Left forelimb (tissue), 1 donor: Measurements from ENCODE around the gene COX5A.
A peak's percentile ranks its signal among the peaks of the same experiment; 100 is the strongest.
"Not testable (repeated sequence)": the region's sequence is repeated elsewhere in the genome, so short reads cannot be mapped to it uniquely, and the experiment has no call there.

Experiments
- DNase-seq: peaks from one replicate; pipeline ENCODE4 v3.0.0-alpha.2; 2018; ENCODE audit warnings: low spot score

COX5A gene

DNA sequence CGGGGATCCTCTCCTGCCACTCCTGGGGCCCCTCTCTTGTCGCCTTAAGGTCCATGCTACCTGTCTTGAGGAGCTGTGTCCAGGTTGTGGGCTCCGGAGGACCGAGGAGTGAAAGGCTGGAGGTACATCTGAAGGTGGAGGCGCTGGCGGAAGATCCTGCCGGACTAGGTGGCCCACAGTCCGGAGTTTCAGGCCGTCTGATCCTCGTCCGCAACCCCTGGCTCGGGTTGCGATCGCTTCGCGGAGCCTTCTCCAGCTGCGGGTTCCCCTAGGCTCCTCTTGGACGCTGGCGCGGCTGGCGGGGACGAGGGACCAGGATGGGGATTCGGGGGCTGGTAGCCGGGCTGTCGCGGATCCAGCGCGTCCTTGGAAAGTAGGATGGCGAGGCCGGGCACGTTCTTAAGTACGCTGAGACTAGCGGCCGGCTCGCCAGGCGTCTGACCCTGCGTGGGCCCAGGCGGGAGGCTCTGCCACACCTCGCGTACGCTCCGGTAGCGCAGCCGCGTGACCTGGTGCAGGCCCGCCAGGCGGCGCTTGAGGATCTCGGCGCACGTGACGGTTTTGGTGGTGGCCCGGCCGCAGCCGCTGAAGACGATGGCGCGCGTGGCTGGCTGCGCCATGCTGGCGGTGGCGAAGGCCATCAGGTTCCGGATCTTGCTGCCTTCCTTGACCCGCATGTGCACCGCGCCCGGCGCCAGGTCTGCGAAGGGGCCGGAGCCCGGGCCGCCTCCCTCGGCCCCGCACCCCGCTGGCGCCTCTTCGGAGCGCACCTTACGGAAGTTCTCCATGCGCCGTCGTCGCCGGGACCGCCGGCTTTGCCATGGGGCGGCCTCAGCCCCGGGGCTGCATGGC lies 18.1 kb upstream of the COX5A start:
- peak; percentile 79 for DNase-seq

DNA sequence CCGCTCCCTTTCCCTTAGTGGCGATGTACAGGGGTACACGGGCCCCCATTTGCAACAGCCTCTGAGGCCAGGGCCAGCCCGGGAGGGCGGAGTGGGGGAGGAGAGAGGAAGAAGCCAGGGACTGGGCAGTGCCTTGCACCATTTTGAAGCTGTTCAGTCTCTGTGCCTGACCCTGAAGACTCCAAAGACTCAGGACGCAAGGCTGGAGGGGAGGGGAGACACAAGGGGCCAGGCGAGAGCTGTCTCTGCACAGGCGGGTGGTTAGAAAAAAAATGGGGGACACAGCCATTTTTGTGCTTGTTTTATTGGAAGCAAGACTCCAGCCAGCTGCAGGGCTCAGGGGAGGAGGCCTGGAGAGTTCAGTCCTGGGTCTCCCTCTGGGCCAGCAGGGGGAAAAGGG lies 17.1 kb upstream of the COX5A start:
- no peak for DNase-seq

DNA sequence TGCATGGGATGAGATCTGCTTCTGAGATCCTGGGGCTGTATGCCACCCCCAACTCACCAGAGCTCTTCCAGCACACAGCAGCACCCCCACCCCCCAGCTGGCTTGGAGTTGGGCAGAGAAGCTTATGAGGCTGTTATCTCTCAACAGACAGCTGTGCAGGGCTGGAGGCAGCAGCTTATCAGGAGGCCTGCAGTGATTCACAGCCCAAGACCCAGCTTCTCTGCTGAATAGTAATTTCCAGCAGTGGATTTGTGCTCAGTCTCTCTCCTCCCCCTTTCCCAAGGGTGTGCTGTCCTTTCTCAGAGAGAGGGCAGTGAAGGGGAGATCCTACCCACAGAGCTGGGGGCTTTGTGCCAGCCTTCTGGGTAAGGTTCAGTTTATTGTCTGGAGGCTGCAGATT lies 16.6 kb upstream of the COX5A start:
- no peak for DNase-seq

DNA sequence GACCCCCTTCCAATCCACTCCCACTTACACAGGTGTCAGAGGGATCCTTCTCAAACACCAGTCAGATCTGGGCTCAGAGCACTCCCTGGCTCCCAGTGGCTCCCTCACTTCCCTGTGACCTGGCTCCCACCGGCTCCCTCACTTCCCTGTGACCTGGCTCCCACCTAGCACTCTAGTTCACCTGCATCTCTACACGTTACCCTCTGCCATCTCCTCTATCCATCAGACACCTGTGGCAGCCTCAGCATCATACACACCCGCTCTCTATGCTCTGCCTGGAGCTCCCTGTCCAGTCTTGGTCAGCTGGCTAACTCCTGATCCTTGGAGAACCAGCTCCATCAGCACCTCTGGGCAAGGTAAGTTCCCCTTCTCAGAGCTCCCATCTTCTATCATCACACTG lies 13.1 kb upstream of the COX5A start:
- DNase-seq, result no peak

DNA sequence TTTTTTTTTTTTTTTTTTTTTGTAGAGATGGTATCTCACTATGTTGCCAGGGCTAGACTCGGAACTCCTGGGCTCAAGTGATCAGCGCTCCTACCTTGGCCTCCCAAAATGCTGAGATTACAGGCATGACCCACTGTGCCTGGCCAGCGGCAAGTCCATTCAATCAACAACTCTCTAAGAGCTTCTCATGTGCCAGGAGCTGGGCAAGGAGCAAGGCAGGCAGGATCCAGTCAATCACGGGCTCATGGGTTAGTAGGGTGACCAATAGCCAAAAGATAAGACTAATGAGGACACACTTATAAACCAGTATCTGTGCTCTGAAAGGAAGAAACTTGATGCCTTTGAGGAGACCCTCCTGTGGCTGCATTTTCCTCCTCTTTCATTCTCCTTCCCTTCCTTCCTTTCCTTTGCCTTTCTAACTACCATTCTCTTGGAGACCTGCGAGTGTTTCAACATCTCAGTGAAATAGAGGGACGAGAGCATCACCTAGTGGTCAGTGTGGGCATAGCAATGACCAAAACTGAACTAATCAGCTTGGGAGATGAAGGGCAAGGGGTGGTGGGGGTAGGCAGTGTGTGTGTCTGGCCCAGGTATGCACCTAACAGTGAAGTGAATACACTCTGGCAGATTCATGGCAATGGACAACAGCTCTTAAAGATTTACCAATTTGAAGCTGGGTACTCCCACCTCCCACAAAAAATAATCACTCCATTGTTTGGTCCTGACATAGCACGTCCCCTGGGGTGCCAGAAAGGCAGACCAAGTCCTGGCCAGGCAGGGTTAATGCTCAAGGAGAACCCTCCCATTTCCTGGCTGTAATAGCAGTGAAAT lies 12.4 kb upstream of the COX5A start:
- peak; percentile 76 for DNase-seq

DNA sequence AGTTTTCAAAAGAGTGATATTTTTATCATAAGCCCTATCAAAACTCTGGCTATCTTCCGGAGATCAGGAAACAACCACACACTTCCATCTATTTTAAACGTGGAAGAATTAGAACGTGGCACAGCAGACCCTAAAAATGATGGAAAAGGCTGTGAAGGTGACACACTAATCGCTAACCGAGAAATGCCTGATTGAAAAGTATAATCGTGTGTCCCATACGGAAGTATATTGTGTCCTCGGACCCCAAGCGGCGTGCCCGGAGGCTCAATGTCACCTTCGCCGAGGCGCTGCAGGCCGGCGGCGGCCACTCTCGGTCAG lies 642 bp downstream of the COX5A start:
- no peak for DNase-seq

DNA sequence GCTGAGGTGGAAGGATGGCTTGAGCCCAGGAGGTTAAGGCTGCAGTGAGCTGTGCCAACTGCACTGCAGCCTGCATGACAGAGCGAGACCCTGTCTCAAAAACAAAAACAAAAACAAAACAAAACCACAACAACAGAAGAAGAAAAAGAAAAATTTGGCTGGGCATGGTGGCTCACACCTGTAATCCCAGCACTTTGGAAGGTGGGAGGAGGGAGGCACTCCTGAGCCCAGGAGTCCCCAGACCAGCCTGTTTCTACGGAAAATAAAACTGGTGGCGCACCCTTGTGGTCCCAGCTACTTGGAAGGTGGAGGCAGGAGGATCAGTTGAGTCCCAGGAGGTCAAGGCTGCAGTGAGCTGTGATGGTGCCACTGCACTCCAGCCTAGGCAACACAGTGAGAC lies 2.7 kb downstream of the COX5A start:
- DNase-seq, result not testable (repeated sequence)

DNA sequence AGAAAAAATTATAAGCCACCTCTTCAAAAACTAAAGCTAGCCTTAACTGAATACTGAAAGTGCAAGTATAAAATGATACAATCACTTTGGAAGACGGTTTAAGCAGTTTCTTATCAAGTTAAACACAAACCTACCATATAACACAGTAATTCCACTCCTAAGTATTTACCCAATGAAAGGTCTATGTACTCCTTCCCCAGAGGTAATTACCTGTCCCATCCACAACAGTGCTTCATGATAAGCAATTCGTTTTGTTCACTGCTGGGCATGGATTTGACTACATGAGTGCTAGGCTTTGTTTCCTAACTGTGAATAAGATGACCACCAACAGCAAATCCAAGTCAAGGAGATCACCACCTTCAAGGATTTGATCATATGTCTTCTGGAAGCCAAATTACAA lies 4.3 kb downstream of the COX5A start:
- no peak for DNase-seq

DNA sequence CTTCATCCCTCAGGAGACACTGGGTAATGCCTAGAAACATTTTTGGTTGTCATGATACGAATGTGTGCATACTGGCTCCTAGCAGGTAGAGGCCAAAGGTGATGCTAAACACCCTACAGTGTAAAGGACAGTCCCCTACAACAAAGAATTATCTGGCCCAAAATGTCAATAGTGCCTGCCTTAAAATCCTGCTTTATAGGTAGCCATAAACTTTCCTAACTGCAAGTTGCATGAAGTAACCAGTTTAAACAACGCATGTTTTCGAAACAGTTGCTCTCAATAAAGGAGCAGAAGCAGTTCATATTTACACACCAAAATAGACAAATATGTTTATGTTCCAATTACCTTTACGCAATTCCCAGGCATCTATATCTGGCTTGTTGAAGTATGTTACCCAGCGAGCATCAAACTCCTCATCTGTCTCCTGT lies 9.1 kb downstream of the COX5A start:
- no peak for DNase-seq

DNA sequence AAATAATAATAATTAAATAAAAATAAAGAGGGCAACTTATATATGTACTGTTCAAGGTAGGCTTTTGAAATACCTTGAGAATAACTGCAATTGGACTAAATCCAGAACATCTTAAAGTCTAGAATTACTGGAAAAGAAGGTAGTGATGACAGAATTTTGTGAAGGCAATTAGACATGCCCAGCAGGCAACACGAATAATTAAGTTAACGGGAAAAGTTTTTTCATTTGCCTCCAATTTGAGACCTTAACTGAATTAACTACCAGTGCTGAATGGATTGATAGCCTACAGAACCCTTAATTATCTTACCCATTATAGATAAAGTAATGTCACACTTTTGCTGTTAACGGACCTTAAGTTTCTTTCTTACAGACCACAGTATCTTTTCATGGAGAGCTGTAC lies 13.3 kb downstream of the COX5A start:
- DNase-seq, result no peak

DNA sequence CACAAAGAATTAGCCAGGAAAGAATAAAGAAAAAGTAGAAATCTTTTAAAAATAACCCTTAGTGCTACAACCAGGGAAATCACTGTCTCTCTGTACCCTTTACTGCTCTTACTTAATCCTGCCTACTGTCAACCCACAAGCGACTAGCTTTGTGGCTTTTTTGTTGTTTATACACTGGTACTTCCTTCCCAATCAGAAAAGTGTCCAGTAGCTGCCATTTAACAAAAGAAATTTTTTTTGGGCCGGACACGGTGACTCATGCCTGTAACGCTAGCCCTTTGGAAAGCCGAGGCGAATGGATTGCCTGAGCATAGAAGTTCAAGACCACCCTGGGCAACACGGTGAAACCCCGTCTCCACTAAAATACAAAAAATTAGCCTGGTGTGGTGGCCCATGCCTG lies 17.4 kb downstream of the COX5A start:
- DNase-seq, result no peak

DNA sequence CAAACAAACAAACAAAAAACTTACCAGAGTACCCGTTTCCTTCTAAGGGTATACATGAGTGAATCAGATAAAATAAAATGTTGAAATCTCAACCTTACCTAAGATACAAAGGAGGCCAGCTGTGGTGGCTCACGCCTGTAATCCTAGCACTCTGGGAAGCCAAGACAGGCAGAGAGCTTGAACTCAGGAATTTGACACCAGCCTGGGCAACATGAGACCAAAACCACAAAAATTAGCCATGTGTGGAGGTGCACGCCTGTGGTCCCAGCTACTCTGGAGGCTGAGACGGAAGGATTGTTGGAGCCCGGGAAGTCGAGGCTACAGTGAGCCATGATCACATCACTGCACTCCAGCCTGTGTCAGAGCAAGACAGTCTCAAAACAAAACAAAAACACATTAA lies 20.2 kb downstream of the COX5A start:
- no peak for DNase-seq

DNA sequence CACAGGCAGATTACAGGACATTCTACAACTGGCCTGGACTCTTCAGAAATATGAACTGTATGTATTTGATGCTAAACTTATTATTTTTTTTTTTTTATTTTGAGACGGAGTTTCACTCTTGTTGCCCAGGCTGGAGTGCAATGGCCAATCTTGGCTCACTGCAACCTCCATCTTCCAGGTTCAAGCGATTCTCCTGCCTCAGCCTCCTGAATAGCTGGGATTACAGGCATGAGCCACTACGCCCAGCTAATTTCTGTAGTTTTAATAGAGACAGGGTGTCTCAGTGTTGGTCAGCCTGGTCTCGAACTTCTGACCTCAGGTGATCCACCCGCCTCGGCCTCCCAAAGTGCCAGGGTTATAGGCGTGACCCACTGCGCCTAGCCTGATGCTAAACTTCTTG lies 24.1 kb downstream of the COX5A start:
- peak; percentile 2 for DNase-seq

DNA sequence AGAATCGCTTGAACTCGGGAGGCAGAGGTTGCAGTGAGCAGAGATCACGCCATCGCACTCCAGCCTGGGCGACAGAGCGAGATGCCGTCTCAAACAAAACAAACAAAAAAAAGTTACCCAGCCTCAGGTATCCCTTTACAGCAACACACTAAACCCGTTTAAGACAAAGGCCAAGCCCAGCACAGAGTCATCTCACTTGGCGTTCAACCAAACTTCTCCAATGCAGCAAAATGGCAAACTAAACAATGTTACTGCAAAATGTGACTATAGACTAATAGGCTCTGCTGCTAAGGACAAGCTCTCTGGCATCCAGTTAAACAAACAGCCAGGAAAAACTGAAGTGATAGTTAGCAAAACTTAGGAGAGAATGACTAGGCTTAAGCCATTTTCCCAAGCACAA lies 24.8 kb downstream of the COX5A start:
- no peak for DNase-seq

DNA sequence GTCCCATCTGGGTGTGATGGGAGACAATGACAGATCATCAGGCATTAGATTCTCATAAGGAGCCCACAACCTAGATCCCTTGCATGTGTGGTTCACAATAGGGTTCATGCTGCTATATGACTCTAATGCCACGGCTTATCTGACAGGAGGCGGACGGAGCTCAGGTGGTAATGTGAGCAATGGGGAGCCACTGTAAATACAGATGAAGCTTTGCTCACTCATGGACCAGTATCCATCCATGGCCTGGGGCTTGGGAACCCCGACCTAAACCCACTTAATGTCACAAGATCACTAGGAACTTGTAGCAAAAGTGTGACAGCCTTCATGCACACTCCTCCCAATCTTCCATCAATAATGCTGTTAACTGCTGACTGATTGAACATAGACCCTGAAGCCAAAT lies 29.2 kb downstream of the COX5A start:
- no peak for DNase-seq

DNA sequence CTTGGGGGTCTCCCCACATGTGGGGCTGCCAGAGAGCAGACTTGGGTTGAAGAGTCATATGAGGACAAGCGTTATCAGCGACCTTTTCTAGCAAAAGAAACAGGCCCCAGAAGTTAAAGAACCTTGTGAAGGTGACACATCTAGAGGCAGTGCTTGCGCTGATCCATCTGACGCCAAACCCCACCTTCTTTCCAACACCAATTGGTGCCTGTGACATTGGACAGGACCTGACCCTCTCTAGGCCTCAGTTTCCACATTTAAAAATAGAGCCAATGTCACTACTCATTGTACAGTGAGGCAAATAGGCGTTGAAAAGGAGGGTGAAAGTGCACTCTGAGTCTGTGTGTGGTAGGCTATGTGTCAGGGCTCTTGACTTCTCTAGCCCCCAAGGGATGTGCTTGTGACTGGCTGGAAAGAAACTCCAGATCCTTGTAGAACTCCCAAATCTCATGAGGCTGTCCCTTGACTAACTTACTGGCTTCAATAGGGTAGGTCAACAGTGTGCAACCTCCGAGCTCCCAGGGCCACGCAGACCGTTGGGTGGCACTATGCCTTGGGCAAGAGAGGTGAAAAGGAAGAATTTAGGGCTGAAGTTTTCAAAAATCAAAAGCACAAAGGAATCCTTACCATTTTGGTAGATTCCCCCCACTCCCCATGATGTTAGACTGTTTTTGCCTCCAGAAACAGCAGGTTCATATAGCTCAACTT lies 30.6 kb downstream of the COX5A start:
- DNase-seq, result no peak

DNA sequence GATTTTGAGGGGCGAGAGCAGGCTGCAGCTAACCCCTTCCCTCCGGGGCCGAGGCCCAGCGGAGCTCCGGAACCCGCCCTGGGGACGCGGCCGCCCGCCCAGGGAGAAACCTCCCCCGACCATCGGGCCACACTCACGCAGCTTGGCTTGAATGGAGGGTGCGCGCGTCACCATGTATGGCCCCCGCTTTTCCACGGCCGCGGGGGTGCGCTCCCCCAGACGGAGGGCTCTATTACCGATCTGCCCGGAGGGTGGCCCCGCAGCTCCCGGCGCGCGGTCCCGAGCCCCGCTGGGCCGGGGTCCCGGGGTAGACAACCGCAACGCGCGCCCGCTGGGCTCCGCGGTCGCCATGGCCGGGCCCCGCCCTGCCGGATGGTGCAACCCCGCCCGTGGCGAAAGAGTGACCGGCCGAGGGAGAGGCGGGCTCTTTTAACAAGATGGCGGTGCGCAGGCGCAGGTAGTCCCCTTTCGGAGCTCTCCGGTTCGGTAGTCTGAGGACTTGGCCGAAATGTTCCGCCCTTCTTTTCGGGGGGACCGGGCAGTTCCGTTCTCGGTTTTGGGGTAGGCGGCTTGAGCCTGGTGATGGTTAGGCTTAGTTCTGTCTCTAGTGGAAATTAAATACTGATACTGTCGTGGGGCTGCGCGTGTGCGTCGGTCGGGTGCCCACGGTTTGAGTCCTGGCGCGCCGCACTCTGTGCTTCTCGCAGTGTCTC lies 31.3 kb downstream of the COX5A start, which contains the start of gene FAM219B:
FAM219B (minus strand) TSS at position 402 of the 713 bp plus-strand sequence; CDS start at position 351, 51 bp downstream.
- DNase-seq, result peak; percentile 92

DNA sequence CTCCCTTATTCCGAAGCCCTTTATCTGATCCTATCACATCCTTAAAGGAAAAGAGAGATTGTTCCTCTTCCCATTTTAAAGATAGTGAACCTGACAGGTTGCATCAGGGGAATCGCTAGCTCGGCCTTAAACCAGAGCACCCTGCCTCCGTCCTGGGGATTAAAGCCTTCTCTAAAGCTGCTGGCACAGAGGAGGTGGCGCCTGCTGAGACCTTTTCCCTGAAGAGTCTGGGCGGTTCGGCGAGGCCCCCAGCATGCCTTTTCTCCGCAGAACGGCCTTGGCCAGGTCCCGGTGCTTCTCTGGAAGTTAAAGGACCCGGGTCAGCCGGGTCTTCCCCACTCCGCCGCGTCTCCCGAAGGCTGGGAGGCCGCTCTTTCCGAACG lies 31.8 kb downstream of the COX5A start:
- DNase-seq, result peak; percentile 69

DNA sequence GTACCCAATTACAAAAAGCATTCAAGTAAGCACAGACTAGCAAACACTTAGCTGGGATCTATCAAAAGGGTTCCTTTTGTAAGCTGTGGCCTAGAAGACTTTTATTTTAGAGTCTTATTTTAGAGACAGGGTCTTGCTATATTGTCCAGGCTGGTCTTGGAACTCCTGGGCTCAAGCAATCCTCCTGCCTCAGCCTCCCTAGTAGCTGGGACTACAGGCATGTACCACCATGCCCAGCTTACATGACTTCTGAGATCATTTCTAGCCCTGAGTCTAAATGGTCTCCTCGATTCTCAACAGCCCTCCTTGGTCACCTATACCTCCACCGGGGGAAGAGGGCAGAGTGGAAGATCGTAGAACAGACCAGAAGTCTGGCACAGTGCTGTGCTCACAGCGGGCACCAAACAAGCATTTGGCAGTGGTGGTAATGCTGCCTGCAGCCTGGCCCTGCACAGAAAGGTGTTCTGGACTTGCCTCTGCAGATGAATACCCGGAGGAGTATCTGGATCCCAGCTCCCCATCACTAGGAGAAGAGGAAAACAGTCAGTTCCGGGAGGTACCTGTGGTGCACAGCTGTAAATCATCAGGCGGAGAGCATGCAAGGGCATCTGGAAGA lies 33.6 kb downstream of the COX5A start:
- DNase-seq, result no peak

DNA sequence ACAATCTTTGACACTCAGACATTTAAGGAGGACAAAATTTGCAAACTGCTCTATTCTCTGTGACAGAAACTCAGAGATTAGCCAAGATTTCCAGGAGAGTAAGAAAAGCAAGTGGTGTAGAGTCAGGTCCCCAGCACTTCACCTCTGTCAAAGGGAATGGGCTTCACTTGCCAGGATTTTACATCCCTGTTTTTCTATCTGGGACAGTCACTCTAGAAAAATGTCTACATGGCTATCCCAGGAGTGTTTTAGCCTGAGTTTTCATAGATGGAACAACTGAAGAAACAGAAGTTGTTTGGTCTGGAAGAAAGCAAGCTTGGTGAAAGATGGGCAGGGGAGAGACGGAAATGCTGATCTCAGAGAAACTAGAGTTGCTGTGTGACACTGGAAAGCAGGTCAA lies 34.2 kb downstream of the COX5A start:
- no peak for DNase-seq

DNA sequence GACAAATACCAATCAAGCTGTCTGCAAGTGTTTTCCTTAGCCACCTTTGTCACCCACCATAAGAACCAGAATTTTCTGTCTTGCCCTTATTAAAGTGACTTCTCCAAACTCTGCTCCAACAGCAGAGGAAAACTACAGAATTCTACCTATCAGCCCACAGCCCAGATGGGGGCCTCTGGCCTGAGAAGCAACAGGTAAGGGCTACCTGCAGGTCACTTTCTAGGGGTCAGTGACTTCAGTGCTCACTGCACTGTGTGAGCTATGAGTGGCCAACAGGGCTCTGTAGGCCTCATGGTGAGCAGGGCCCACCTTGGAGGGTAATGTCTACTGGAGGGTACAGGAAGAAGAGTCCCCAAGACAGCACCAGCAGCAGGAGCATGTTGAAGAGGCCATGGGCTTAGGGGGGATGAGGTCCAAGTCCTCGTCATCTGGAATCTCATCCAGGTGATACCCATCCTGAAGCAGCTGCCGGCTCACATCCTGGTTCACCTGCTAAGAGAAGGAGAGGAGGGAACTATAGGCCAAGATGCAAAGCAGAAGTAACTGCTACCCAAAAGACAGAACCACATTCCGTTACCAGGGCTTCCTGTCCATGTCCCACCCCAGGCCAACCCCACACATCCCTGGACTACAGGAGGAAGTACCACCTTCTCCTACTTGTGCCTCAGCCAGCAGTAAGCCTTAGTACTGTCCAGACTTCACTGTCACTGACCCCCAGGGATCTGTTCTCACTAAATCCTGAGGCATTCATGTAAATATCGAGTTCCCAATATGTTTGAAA lies 35.4 kb downstream of the COX5A start:
- no peak for DNase-seq
